ENCODE results near the gene EP300. TPM values are rescaled to one million over a fixed set of nuclear protein-coding genes. Genes with fewer than 3 reads are reported as not detected.

Gene EP300
- total RNA-seq, 1 experiment from 2014 or later, result 17.8 TPM

- ChIA-PET CTCF (interaction anchor here (0.5 kb wide), 1 partner anchor 191 kb away, joined by 5 read pairs; no protein-coding TSS in a partner anchor), POLR2A (ENCODE audit: unreplicated experiment) (no interaction called here)
- H3K4me1 ChIP-seq (ENCODE audit: insufficient read depth, low read length), result no peaks in the 10 kb centered on the region; the same call in 1 of the 2 replicates
- no peaks in the 10 kb centered on the region for H4K20me1 ChIP-seq (ENCODE audit: low read length)
- H2AFZ ChIP-seq (ENCODE audit: low read length), result no peak overlapping the region
- no peaks in the 10 kb centered on the region for H3K9me3 ChIP-seq (ENCODE audit: low read length)
- no peaks in the 10 kb centered on the region for H3F3A ChIP-seq (ENCODE audit: low read length, unreplicated experiment)
- ATAC-seq (no peak), DNase-seq (no peak)
- no peak overlapping the region for H3K9ac ChIP-seq (ENCODE audit: low read length)
- TF ChIP-seq EZH2phosphoT487 (IDR thresholded peaks at IDR 0.05; ENCODE audit: borderline replicate concordance, low read length), result no peak
- TF ChIP-seq EZH2 (IDR thresholded peaks at IDR 0.05; ENCODE audit: low read length, unreplicated experiment), result no peak
- TF ChIP-seq CTCF (conservative IDR thresholded peaks at IDR 0.05; ENCODE audit: low read depth, low read length), result no peak
- intact Hi-C loops (cut with micrococcal nuclease), result no loop called here
- no peak overlapping the region for H3K4me2 ChIP-seq (ENCODE audit: low read length)
- no peaks in the 10 kb centered on the region for H3K9me2 ChIP-seq (replicated peaks; ENCODE audit: low read length)
- no peaks in the 10 kb centered on the region for H3K27me3 ChIP-seq (ENCODE audit: low read length)
- H3K27ac ChIP-seq (ENCODE audit: low read length), result no peak overlapping the region
- H3K36me3 ChIP-seq (ENCODE audit: low read depth, low read length), result 0 out of 2 replicates have a peak, but pooled peaks cover 6% of the 10 kb centered on the region
- H3K79me2 ChIP-seq (ENCODE audit: low read length), result no peaks in the 10 kb centered on the region
- BruUV-seq (replicated peaks), result no TSS peak
- H3K4me3 ChIP-seq (ENCODE audit: low read length), result no peak overlapping the region
Measured at GRCh38 chr22:41215409-41215808, 123.0 kb downstream of the EP300 start.

- no peak for TF ChIP-seq CTCF (conservative IDR thresholded peaks at IDR 0.05; ENCODE audit: low read depth, low read length)
- TF ChIP-seq EZH2phosphoT487 (IDR thresholded peaks at IDR 0.05; ENCODE audit: borderline replicate concordance, low read length), result no peak
- TF ChIP-seq EZH2 (IDR thresholded peaks at IDR 0.05; ENCODE audit: low read length, unreplicated experiment), result no peak
- no TSS peak for BruUV-seq (replicated peaks)
- ATAC-seq (no peak), DNase-seq (no peak)
- intact Hi-C loops (cut with micrococcal nuclease), result no loop called here
- ChIA-PET POLR2A (ENCODE audit: unreplicated experiment) (no interaction called here), CTCF (no interaction called here)
- no peak overlapping the region for H3K4me2 ChIP-seq (ENCODE audit: low read length)
- no peak overlapping the region for H3K4me3 ChIP-seq (ENCODE audit: low read length)
- H2AFZ ChIP-seq (ENCODE audit: low read length), result no peak overlapping the region
- no peak overlapping the region for H3K9ac ChIP-seq (ENCODE audit: low read length)
- H3K27me3 ChIP-seq (ENCODE audit: low read length), result no peaks in the 10 kb centered on the region
- H3K79me2 ChIP-seq (ENCODE audit: low read length), result no peaks in the 10 kb centered on the region
- no peaks in the 10 kb centered on the region; the same call in 1 of the 2 replicates for H3K4me1 ChIP-seq (ENCODE audit: insufficient read depth, low read length)
- peaks cover 6% of the 10 kb centered on the region; the same call in 1 of the 2 replicates for H3K36me3 ChIP-seq (ENCODE audit: low read depth, low read length)
- no peaks in the 10 kb centered on the region for H3K9me3 ChIP-seq (ENCODE audit: low read length)
- no peak overlapping the region for H3K27ac ChIP-seq (ENCODE audit: low read length)
- H3F3A ChIP-seq (ENCODE audit: low read length, unreplicated experiment), result no peaks in the 10 kb centered on the region
- H3K9me2 ChIP-seq (replicated peaks; ENCODE audit: low read length), result no peaks in the 10 kb centered on the region
- H4K20me1 ChIP-seq (ENCODE audit: low read length), result no peaks in the 10 kb centered on the region
Measured at GRCh38 chr22:41215926-41216325, 123.5 kb downstream of the EP300 start.

- POLR2A ChIA-PET (ENCODE audit: unreplicated experiment), result no interaction called here
- CTCF ChIA-PET, result no interaction called here
- H3K9ac ChIP-seq (ENCODE audit: low read length), result no peak overlapping the region
Measured at GRCh38 chr22:41216984-41217383, 124.6 kb downstream of the EP300 start.

More at GRCh38 chr22:41216984-41217383, 124.6 kb downstream of the EP300 start:
- no peak overlapping the region for H3K4me2 ChIP-seq (ENCODE audit: low read length)
- H3K27me3 ChIP-seq (ENCODE audit: low read length), result no peaks in the 10 kb centered on the region
- H2AFZ ChIP-seq (ENCODE audit: low read length), result no peak overlapping the region
- TF ChIP-seq EZH2 (IDR thresholded peaks at IDR 0.05; ENCODE audit: low read length, unreplicated experiment), result no peak
- no peak for TF ChIP-seq EZH2phosphoT487 (IDR thresholded peaks at IDR 0.05; ENCODE audit: borderline replicate concordance, low read length)
- no peak for TF ChIP-seq CTCF (conservative IDR thresholded peaks at IDR 0.05; ENCODE audit: low read depth, low read length)
- no TSS peak for BruUV-seq (replicated peaks)
- H3K9me2 ChIP-seq (replicated peaks; ENCODE audit: low read length), result no peaks in the 10 kb centered on the region
- no peaks in the 10 kb centered on the region for H3F3A ChIP-seq (ENCODE audit: low read length, unreplicated experiment)
- H3K36me3 ChIP-seq (ENCODE audit: low read depth, low read length), result peaks cover 5% of the 10 kb centered on the region; the same call in 1 of the 2 replicates
- H3K27ac ChIP-seq (ENCODE audit: low read length), result no peak overlapping the region
- no peaks in the 10 kb centered on the region; the same call in 1 of the 2 replicates for H3K4me1 ChIP-seq (ENCODE audit: insufficient read depth, low read length)
- intact Hi-C loops (cut with micrococcal nuclease), result no loop called here
- no peak overlapping the region for H3K4me3 ChIP-seq (ENCODE audit: low read length)
- ATAC-seq (no peak), DNase-seq (no peak)
- no peaks in the 10 kb centered on the region for H3K9me3 ChIP-seq (ENCODE audit: low read length)
- no peaks in the 10 kb centered on the region for H3K79me2 ChIP-seq (ENCODE audit: low read length)
- H4K20me1 ChIP-seq (ENCODE audit: low read length), result no peaks in the 10 kb centered on the region
